Activated CD4-positive, CD25-positive, alpha-beta regulatory T cell treated with anti-CD3 and anti-CD28 coated beads, Interleukin-2, amount 50 U/mL, for 72 hours (primary cell): ENCODE data around the gene CACNG8.
"Not testable (repeated sequence)": the region's sequence is repeated elsewhere in the genome, so short reads cannot be mapped to it uniquely, and the experiment has no call there.

Experiments
- DNase-seq: peaks from one replicate; pipeline ENCODE4 v3.0.0; 2021

Gene CACNG8

DNA sequence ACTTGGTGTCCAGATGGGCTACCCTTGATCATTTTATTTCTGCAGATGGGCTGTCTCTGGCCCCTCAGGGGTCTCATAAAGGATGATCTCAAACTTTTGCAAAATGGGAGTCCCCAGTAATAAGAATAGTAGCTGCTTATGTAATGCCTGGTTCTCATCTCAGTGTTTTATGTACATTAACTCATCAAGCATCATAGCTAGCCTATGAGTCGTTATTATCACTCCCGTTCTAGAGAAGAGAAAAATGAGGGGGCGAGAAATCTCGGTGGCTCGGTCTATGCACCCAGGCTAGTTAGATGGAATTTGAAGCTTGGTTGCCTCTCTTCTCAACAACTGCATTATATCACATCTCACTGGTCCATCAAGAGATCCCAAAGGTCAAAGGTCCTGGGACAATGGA lies 32.1 kb downstream of the CACNG8 start:
- DNase-seq, result no peak

GRCh38 chr19:53998223-53998622 lies 35.5 kb downstream of the CACNG8 start:
- no peak for DNase-seq

GRCh38 chr19:53999694-54000093 lies 37.0 kb downstream of the CACNG8 start:
- DNase-seq, result no peak

- no peak for DNase-seq
Measured at GRCh38 chr19:54001496-54001895, 38.8 kb downstream of the CACNG8 start.

DNA sequence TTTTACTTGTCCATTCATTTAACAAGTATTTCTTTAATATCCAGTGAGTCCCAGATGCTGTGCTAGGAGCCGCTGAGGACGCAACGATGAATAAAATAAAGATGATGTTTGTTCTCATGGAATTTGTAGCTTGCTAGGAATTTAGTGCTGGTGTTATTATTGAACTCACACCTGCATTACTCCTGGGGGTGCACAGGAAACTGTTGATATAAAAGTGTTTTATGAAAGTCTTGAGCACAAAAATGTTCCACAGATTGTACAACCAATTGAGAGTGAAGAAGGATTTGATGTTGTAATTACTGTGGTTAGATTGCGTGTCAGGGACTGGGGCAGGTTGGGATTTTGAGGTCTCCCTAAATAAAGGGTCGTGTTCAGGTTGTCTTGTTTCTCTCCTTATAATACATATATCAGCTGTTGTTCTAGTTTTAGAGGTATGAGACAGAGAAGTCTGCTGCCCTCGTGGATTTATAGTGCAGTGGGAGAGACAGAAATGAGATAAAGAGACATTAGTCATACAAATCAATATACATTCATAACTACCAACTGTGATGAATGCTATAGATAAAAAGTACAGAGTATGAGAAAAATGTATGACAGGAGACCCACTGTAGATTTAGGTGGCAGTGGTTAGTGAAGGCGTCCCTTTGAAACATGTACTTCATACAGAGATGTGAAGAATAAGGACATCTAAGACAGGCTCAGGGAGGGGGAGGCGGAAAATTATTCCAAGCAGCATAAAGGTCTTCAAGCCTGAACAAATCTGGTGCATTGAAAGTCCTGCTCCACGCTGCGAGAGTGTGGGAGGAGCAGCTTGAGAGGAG lies 40.0 kb downstream of the CACNG8 start:
- DNase-seq, result no peak

DNA sequence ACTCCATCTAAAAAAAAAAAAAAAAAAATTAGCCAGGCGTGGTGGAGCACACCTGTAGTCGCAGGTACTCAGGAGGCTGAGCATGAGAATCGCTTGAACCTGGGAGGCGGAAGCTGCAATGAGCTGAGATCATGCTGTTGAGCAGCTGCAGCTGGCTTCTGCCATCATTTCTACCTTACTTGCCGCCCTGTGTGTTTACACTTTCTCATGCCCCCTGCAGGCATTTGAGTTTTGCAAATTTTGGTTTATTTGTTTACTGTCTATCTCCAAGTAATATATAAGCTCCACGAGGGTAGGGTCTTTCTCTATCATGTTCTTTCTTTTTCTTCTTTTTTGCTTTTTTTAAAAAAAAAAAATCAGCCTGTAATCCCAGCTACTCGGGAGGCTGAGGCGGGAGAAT lies 46.7 kb downstream of the CACNG8 start:
- no peak for DNase-seq

GRCh38 chr19:54010474-54010873 lies 47.7 kb downstream of the CACNG8 start:
- DNase-seq, result no peak

DNA sequence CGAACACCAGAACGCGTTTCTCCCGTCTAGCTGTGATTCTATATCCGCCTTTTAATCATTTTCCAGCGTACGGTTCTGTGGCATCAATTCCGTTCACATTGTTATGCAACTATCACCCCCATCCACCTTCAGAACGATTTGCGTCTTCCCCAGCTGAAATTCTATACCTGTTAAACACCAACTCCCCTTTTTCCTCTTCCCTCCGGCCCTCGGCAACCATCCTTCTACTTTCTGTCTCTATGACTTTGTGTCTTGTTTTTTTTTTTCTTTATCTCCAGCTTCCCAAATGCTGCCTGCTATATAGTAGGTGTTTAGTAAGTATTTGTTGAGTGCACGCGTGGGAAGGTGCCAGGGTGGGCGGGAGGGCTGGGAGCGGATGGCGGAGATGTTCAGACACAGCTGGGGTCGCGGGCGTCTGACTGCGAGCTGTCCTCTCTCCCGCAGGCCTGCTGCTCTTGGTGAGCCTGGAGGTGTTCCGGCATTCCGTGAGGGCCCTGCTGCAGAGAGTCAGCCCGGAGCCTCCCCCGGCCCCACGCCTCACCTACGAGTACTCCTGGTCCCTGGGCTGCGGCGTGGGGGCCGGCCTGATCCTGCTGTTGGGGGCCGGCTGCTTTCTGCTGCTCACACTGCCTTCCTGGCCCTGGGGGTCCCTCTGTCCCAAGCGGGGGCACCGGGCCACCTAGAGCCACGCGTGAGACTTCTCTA lies 48.9 kb downstream of the CACNG8 start:
- no peak for DNase-seq

DNA sequence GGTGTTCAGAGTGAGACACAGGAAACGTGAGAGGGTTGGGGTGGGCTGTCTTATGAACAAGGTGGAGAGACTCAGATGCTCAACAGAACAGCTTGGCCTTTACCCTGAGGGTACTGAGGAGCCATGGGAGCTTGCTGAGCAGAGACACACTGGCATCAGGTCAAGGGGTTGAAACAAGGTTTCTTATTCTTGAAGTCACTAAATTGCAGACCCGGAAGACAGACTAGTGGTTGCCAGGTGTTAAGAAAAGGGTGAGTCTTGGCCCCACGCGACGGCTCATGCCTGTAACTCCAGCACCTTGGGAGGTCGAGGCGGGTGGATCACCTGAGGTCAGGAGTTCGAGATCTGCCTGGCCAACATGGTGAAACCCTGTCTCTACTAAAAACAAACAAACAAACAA lies 51.1 kb downstream of the CACNG8 start:
- no peak for DNase-seq

- no peak for DNase-seq
Measured at GRCh38 chr19:54014920-54015560, 52.3 kb downstream of the CACNG8 start.

DNA sequence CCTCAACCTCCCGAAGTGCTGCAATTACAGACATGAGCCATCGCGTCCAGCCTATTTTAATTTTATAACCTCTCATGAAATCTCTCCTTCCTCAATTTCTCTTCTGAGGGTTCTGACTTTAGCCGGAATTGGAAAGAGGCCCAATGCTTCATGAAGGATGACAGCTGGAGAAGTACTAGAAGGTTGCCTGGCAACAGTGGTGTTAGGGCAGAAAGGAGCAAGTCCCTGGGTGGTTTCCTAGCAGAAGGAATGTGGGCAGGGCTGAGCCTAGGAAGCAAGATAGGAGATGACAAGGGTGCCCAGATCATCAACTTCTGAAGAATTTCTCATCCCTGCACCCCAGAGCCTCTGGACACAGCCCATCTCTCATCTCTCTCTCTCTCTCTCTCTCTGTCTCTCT lies 54.5 kb downstream of the CACNG8 start:
- no peak for DNase-seq

GRCh38 chr19:54021363-54021762 lies 58.6 kb downstream of the CACNG8 start:
- DNase-seq, result no peak

DNA sequence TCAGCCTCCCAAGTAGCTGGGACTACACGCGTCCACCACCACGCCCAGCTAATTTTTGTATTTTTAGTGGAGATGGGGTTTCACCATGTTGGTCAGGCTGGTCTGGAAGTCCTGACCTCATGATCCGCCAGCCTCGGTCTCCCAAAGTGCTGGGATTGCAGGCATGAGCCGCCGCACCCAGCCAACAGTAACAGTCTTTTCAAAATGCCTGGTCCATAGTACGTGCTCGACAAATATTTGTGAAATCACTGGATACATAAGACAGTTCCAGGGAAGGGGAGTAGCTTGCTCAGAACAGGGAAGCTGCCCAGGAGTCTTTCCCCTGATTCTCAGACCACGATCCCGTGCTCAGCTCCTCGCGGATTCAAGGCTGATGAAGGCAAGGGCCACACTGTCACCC lies 59.2 kb downstream of the CACNG8 start:
- no peak for DNase-seq

DNA sequence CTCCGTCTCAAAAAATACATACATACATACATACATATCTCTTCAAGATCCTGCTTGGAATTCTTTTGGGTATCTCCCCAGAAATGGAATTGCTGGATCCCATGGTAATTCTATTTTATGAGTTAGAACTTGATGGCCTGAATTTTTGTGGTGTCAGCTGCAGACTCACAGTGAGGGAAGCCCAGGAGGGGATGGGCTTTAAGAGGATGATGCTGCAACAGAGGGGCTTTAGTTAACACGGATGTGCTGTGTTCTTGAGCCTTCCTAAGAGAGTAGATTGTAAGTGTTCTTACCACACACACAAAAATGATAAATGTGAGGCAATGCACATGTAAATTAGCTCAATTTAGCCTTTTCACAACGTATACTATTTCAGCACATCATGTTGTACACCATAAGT lies 60.5 kb downstream of the CACNG8 start:
- no peak for DNase-seq

- DNase-seq, result no peak
Measured at GRCh38 chr19:54024660-54025059, 61.9 kb downstream of the CACNG8 start.

- DNase-seq, result no peak
Measured at GRCh38 chr19:54026656-54027055, 63.9 kb downstream of the CACNG8 start.

GRCh38 chr19:54029301-54029700 lies 66.6 kb downstream of the CACNG8 start:
- DNase-seq, result no peak

GRCh38 chr19:54029930-54030490 lies 67.3 kb downstream of the CACNG8 start:
- peak; percentile 55 for DNase-seq

DNA sequence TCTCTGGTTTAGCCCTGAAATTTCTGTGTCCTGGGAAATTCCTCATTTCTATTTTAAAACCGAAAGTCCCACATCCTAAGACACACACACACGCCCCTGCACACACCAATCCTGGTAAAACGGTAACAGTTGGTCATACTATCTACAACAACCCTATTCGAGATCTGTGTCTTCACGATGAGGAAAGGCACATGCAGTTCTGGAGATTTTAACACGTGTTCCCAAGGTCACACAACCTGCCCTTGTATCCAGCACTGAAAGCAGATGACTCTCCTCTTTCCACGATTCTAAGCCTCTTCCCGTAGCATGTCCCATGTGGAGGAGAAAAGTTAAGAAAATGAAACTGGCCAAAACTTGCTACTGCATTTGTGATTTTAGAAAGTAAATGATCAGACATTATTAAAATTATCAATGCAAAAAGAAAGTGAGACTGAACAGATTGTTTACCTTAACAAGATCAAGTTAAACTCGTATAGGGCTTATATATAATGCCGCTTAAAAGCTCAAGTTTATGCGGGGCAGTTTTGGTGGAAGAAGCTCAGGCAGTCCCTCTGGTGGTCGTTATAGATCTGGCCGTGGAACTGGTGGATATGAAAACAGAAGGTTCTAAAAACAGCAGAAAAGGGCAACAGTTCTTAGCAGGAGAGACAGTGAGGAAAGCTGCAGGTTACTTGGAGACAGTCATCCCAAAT lies 68.3 kb downstream of the CACNG8 start:
- DNase-seq, result no peak

DNA sequence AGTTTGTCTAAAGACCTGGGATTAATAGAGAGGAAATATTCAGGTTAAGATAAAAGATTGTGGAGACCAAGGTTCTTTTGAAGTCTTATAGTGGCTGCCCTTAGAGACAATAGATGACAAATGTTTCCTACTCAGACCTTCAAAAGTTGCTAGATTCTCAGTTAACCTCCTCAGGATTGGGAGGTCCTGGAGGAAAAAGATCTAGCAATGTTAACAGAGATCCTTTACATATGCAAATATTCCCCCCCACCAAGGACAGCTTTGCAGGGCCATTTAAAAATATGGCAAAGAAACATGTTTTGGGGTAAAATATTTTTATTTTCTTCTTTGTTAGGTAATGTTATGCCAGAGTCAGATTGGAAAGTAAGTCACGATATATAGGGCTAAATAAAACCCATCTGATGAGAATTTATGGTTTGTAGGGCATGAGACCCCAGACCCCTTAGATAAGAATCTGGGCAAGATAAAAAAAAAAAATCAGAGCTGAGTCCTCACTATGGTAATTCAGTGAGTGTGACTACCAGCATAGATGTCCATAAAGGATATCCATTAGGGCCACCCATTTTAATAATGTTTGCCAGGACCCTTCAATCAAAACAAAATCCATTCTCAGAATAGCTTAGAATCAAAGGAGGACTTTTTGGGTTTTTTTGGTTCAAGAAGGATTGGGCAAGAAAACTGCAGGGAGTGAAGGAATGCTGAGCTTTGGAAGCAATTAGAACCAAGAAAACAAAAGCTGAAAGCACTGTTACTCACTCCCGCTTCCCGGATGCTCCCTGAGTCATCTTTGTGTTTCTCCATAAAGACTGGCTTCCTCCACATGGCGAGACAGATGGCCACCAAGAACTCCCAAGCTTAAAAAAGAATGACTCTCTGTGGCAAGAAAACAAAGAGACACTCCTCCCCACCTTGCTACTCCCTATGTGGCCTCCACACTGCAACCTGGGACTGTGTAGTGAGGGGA lies 72.8 kb downstream of the CACNG8 start:
- no peak for DNase-seq

- DNase-seq, result not testable (repeated sequence)
Measured at GRCh38 chr19:54036542-54036941, 73.8 kb downstream of the CACNG8 start.
